ENCODE measurements around the gene SLC24A1.
"Not testable (repeated sequence)": the region's sequence is repeated elsewhere in the genome, so short reads cannot be mapped to it uniquely, and the experiment has no call there.

SLC24A1 gene

GRCh38 chr15:65621638-65622037, at the start of gene SLC24A1:
Gene SLC24A1, plus strand, starts transcription at chr15:65621938. Its CDS starts 2,143 bp downstream, at chr15:65624081.
- no peak for DNase-seq (ENCODE audit: low read depth)

GRCh38 chr15:65571971-65572370, 49.8 kb upstream of the SLC24A1 start:
- DNase-seq (ENCODE audit: low read depth): no peak

GRCh38 chr15:65576664-65577063, 45.1 kb upstream of the SLC24A1 start:
- DNase-seq (ENCODE audit: low read depth): no peak

GRCh38 chr15:65577129-65577996, 44.4 kb upstream of the SLC24A1 start:
- DNase-seq (ENCODE audit: low read depth): no peak

GRCh38 chr15:65578904-65579728, 42.6 kb upstream of the SLC24A1 start:
- DNase-seq (ENCODE audit: low read depth): no peak

GRCh38 chr15:65579762-65580161, 42.0 kb upstream of the SLC24A1 start:
- no peak for DNase-seq (ENCODE audit: low read depth)

- DNase-seq (ENCODE audit: low read depth): peak; percentile 44
These were observed 41.5 kb upstream of the SLC24A1 start for GRCh38 chr15:65580287-65580686.

- no peak for DNase-seq (ENCODE audit: low read depth)
These were observed 38.0 kb upstream of the SLC24A1 start for GRCh38 chr15:65583701-65584100.

GRCh38 chr15:65584241-65584640, 37.5 kb upstream of the SLC24A1 start:
- DNase-seq (ENCODE audit: low read depth): no peak

- DNase-seq (ENCODE audit: low read depth): no peak
These were observed 34.6 kb upstream of the SLC24A1 start for GRCh38 chr15:65587094-65587493.

GRCh38 chr15:65595960-65596359, 25.8 kb upstream of the SLC24A1 start:
- no peak for DNase-seq (ENCODE audit: low read depth)

- no peak for DNase-seq (ENCODE audit: low read depth)
These were observed 23.3 kb upstream of the SLC24A1 start for GRCh38 chr15:65598468-65598867.

- DNase-seq (ENCODE audit: low read depth): no peak
These were observed 22.1 kb upstream of the SLC24A1 start for GRCh38 chr15:65599677-65600076.

GRCh38 chr15:65603134-65603533, 18.6 kb upstream of the SLC24A1 start:
- no peak for DNase-seq (ENCODE audit: low read depth)

- DNase-seq (ENCODE audit: low read depth): no peak
These were observed 18.2 kb upstream of the SLC24A1 start for GRCh38 chr15:65603559-65603958.

GRCh38 chr15:65610871-65611718, 10.6 kb upstream of the SLC24A1 start, which contains the start of gene INTS14:
Gene INTS14, minus strand, starts transcription at chr15:65611131. Its CDS starts 3,751 bp downstream, at chr15:65607380.
- DNase-seq (ENCODE audit: low read depth): peak; percentile 91

GRCh38 chr15:65611888-65612615, 9.7 kb upstream of the SLC24A1 start:
- no peak for DNase-seq (ENCODE audit: low read depth)

- no peak for DNase-seq (ENCODE audit: low read depth)
These were observed 9.2 kb upstream of the SLC24A1 start for GRCh38 chr15:65612616-65612946.

GRCh38 chr15:65612949-65613744, 8.6 kb upstream of the SLC24A1 start:
- DNase-seq (ENCODE audit: low read depth): no peak

- DNase-seq (ENCODE audit: low read depth): not testable (repeated sequence)
These were observed 5.9 kb upstream of the SLC24A1 start for GRCh38 chr15:65615887-65616286.

All from GM04504 (cell line).